ENCODE results near the gene CDH15. TPM values are rescaled to one million over a fixed set of nuclear protein-coding genes. Genes with fewer than 3 reads are reported as not detected.

The CDH15 gene
- total and polyA plus RNA-seq, 2 of the 13 experiments (the other 11 are each of a cell fraction or from before 2014, with no cell fraction given), result 0.74 to 2.2 TPM

- TF ChIP-seq GATAD2A (CRISPR knock-in tag; IDR thresholded peaks at IDR 0.05) (no peak), TMF1 (CRISPR knock-in tag; IDR thresholded peaks at IDR 0.05; ENCODE audit: low read depth) (no peak), SIN3B (IDR thresholded peaks at IDR 0.05; ENCODE audit: low read length) (no peak), EP300 (IDR thresholded peaks at IDR 0.05; ENCODE audit: low read depth in 2 of 2, low read length in 2 of 2) (no peak), EP300 (CRISPR knock-in tag; IDR thresholded peaks at IDR 0.05; ENCODE audit: borderline replicate concordance) (no peak), ZNF432 (CRISPR knock-in tag; IDR thresholded peaks at IDR 0.05; ENCODE audit: borderline replicate concordance) (no peak), HNF4G (IDR thresholded peaks at IDR 0.05; ENCODE audit: borderline replicate concordance, low read depth, low read length) (no peak), HNF4G (CRISPR knock-in tag; IDR thresholded peaks at IDR 0.05; ENCODE audit: borderline replicate concordance, low read depth) (no peak), ZNF280D (CRISPR knock-in tag; IDR thresholded peaks at IDR 0.05) (peak; percentile 25; the same call in 1 of the 2 replicates), PHB2 (IDR thresholded peaks at IDR 0.05; ENCODE audit: partially characterized antibody) (no peak), ZNF792 (CRISPR knock-in tag; IDR thresholded peaks at IDR 0.05) (no peak), IKZF5 (CRISPR knock-in tag; IDR thresholded peaks at IDR 0.05) (no peak), TFAP4 (IDR thresholded peaks at IDR 0.05; ENCODE audit: borderline replicate concordance, low read depth) (no peak), NFKBIZ (CRISPR knock-in tag; IDR thresholded peaks at IDR 0.05) (0 out of 2 replicates have a peak, but pooled peaks have one; percentile 9), ZNF678 (CRISPR knock-in tag; IDR thresholded peaks at IDR 0.05) (0 out of 2 replicates have a peak, but pooled peaks have one; percentile 9), ZNF138 (CRISPR knock-in tag; IDR thresholded peaks at IDR 0.05; ENCODE audit: low read depth) (no peak), HNRNPK (IDR thresholded peaks at IDR 0.05; ENCODE audit: low read depth, low read length, poor library complexity, severe bottlenecking) (no peak), ZNF430 (CRISPR knock-in tag; IDR thresholded peaks at IDR 0.05) (no peak), ZNF543 (CRISPR knock-in tag; IDR thresholded peaks at IDR 0.05) (no peak; the same call in 1 of the 2 replicates), NFATC3 (CRISPR knock-in tag; IDR thresholded peaks at IDR 0.05) (no peak), ZBTB10 (CRISPR knock-in tag; IDR thresholded peaks at IDR 0.05; ENCODE audit: borderline replicate concordance) (no peak), ZNF724P (CRISPR knock-in tag; IDR thresholded peaks at IDR 0.05; ENCODE audit: borderline replicate concordance) (0 out of 2 replicates have a peak, but pooled peaks have one; percentile 13), ZNF547 (CRISPR knock-in tag; IDR thresholded peaks at IDR 0.05) (0 out of 2 replicates have a peak, but pooled peaks have one; percentile 68), ZNF841 (CRISPR knock-in tag; IDR thresholded peaks at IDR 0.05; ENCODE audit: borderline replicate concordance) (no peak), ADNP (CRISPR knock-in tag; IDR thresholded peaks at IDR 0.05) (no peak)
These were observed 11.6 kb upstream of the CDH15 start (continued) for GRCh38 chr16:89159850-89160354.
